HG03342 (cell line): Measurements from ENCODE around the gene METTL9.
"Not testable (repeated sequence)": the region's sequence is repeated elsewhere in the genome, so short reads cannot be mapped to it uniquely, and the experiment has no call there.

Experiments
- ATAC-seq: cut with Tn5 transposase; IDR thresholded peaks from one replicate; pipeline ENCODE4 v1.9.1; 2021; ENCODE audit warnings: mild to moderate bottlenecking, moderate library complexity; ENCODE audit not compliant: unreplicated experiment

Gene METTL9

GRCh38 chr16:21634216-21634615 is 34.8 kb downstream of the METTL9 start:
- no peak for ATAC-seq

GRCh38 chr16:21635694-21636093 is 36.3 kb downstream of the METTL9 start:
- not testable (repeated sequence) for ATAC-seq

GRCh38 chr16:21637032-21637968 is 37.9 kb downstream of the METTL9 start:
- no peak for ATAC-seq

- no peak for ATAC-seq
Measured at GRCh38 chr16:21638573-21638975, 39.2 kb downstream of the METTL9 start.

GRCh38 chr16:21639493-21639892 is 40.1 kb downstream of the METTL9 start:
- no peak for ATAC-seq

- no peak for ATAC-seq
Measured at GRCh38 chr16:21641916-21642315, 42.5 kb downstream of the METTL9 start.

GRCh38 chr16:21642861-21643260 is 43.5 kb downstream of the METTL9 start:
- no peak for ATAC-seq

GRCh38 chr16:21643785-21644184 is 44.4 kb downstream of the METTL9 start:
- no peak for ATAC-seq

GRCh38 chr16:21644674-21645073 is 45.3 kb downstream of the METTL9 start:
- no peak for ATAC-seq

- no peak for ATAC-seq
Measured at GRCh38 chr16:21645261-21645721, 45.9 kb downstream of the METTL9 start.

GRCh38 chr16:21646091-21646490 is 46.7 kb downstream of the METTL9 start:
- ATAC-seq, result no peak

GRCh38 chr16:21646721-21647561 is 47.6 kb downstream of the METTL9 start:
- peak; percentile 84 for ATAC-seq

GRCh38 chr16:21647562-21648164 is 48.3 kb downstream of the METTL9 start:
- ATAC-seq, result peak; percentile 17

GRCh38 chr16:21649826-21650406 is 50.5 kb downstream of the METTL9 start:
- not testable (repeated sequence) for ATAC-seq

GRCh38 chr16:21650521-21650920 is 51.1 kb downstream of the METTL9 start:
- no peak for ATAC-seq

- no peak for ATAC-seq
Measured at GRCh38 chr16:21651515-21651914, 52.1 kb downstream of the METTL9 start.

GRCh38 chr16:21652453-21652852 is 53.1 kb downstream of the METTL9 start, which contains the start of gene IGSF6:
Gene IGSF6, minus strand, starts transcription at chr16:21652608. Its CDS starts 10 bp downstream, at chr16:21652598.
- no peak for ATAC-seq

GRCh38 chr16:21653571-21653970 is 54.2 kb downstream of the METTL9 start:
- ATAC-seq, result no peak

- ATAC-seq, result no peak
Measured at GRCh38 chr16:21654466-21654865, 55.1 kb downstream of the METTL9 start.

- ATAC-seq, result no peak
Measured at GRCh38 chr16:21654881-21655280, 55.5 kb downstream of the METTL9 start.
